ENCODE measurements around the gene ISOC2. TPM values are rescaled to one million over a fixed set of nuclear protein-coding genes. Genes with fewer than 3 reads are reported as not detected.

The ISOC2 gene
- total and polyA plus RNA-seq, 2 donors (not counting 3 experiments of a cell fraction or from before 2014, with no cell fraction given), result 49.3 to 68.7 TPM

- TF ChIP-seq GATA2 (IDR thresholded peaks at IDR 0.05; ENCODE audit: insufficient read depth, insufficient read length, low read depth, low read length) (no peak), FOS (IDR thresholded peaks at IDR 0.05; ENCODE audit: borderline replicate concordance, insufficient read depth, low read length) (no peak)
- FAIRE-seq (no peak), DNase-seq (ENCODE audit: low read depth, low spot score) (no peak)
- ChIA-PET CTCF (interaction anchor here (0.6 to 5.1 kb wide), 6 partner anchors 16 to 325 kb away, joined by 4 to 298 read pairs (median 38); partner anchors contain the start of gene NAT14), POLR2A (no interaction called here)
- Histone ChIP-seq H3K4me1 (ENCODE audit: control insufficient read depth, extremely low read depth, insufficient read depth, low read length) (peaks cover 9% of the 10 kb centered on the region), H3K27ac (ENCODE audit: insufficient read depth, low read depth, low read length) (no peak overlapping the region), H4K20me1 (replicated peaks; ENCODE audit: control insufficient read depth, extremely low read depth, insufficient read depth, low read length) (no peaks in the 10 kb centered on the region), H3K4me2 (ENCODE audit: insufficient read depth, low read length) (no peak overlapping the region), H3K27me3 (ENCODE audit: control insufficient read depth in 2 of 2, insufficient read depth in 2 of 2, low read length in 2 of 2) (no peaks in the 10 kb centered on the region), H3K79me2 (ENCODE audit: control insufficient read depth, insufficient read depth, low read length) (no peaks in the 10 kb centered on the region), H3K36me3 (ENCODE audit: control insufficient read depth in 2 of 2, extremely low read depth in 1 of 2, insufficient read depth in 2 of 2, low read length in 2 of 2) (no peaks in the 10 kb centered on the region), H3K9ac (replicated peaks; ENCODE audit: extremely low read depth, insufficient read depth, low read length) (no peak overlapping the region), H3K9me1 (replicated peaks; ENCODE audit: control insufficient read depth, extremely low read depth, insufficient read depth, low read length) (no peaks in the 10 kb centered on the region), H2AFZ (ENCODE audit: low read depth, low read length) (no peak overlapping the region), H3K9me3 (replicated peaks; ENCODE audit: control insufficient read depth, insufficient read depth, low read length) (no peaks in the 10 kb centered on the region), H3K4me3 (replicated peaks in 1 of 3; ENCODE audit: insufficient read depth in 1 of 3, low read depth in 1 of 3, low read length in 3 of 3) (no peak overlapping the region)
- BruUV-seq (replicated peaks), result no TSS peak
- intact Hi-C loops (cut with micrococcal nuclease), result loop anchor here (2.0 kb wide), 1 partner anchor 21 kb away; no protein-coding TSS in a partner anchor
- dilution Hi-C loops (cut with MboI; ENCODE audit: extremely low pct_ligation_motif_present, low sequenced_read_pairs), result no loop called here
Measured at GRCh38 chr19:55465460-55466240, 4.2 kb upstream of the ISOC2 start.

GRCh38 chr19:55464662-55465054 is 3.2 kb upstream of the ISOC2 start, which contains the start of gene C19orf85:
Gene C19orf85 (minus strand): TSS chr19:55464751. CDS start chr19:55464554, 197 bp downstream.
- dilution Hi-C loops (cut with MboI; ENCODE audit: extremely low pct_ligation_motif_present, low sequenced_read_pairs) (no loop called here), intact Hi-C loops (cut with micrococcal nuclease) (loop anchor here (5.0 kb wide), 1 partner anchor 143 kb away; the partner anchor contains the start of gene ZNF865)
- H3K4me2 ChIP-seq (ENCODE audit: insufficient read depth, low read length), result no peak within 1 kb of the TSS
- peaks cover 13% of the 10 kb centered on the region for H3K4me1 ChIP-seq (ENCODE audit: control insufficient read depth, extremely low read depth, insufficient read depth, low read length)
- H3K27me3 ChIP-seq (ENCODE audit: control insufficient read depth in 2 of 2, insufficient read depth in 2 of 2, low read length in 2 of 2), result no peaks in the 10 kb centered on the region
- no peak within 1 kb of the TSS for H3K4me3 ChIP-seq (replicated peaks in 1 of 3; ENCODE audit: insufficient read depth in 1 of 3, low read depth in 1 of 3, low read length in 3 of 3)
- no peak within 1 kb of the TSS for H3K9ac ChIP-seq (replicated peaks; ENCODE audit: extremely low read depth, insufficient read depth, low read length)
- no peaks in the 10 kb centered on the region for H3K9me1 ChIP-seq (replicated peaks; ENCODE audit: control insufficient read depth, extremely low read depth, insufficient read depth, low read length)
- BruUV-seq (replicated peaks), result no TSS peak
- H3K27ac ChIP-seq (ENCODE audit: insufficient read depth, low read depth, low read length), result no peak within 1 kb of the TSS
- FAIRE-seq, result no peak
- POLR2A ChIA-PET, result no interaction called here
- no peak within 1 kb of the TSS for H2AFZ ChIP-seq (ENCODE audit: low read depth, low read length)
- CTCF ChIA-PET, result interaction anchor here (5.1 kb wide), 1 partner anchor 38 kb away, joined by 298 read pairs; no protein-coding TSS in a partner anchor
- no peaks in the 10 kb centered on the region for H3K79me2 ChIP-seq (ENCODE audit: control insufficient read depth, insufficient read depth, low read length)
- no peak for TF ChIP-seq POLR2A (IDR thresholded peaks at IDR 0.05; ENCODE audit: low read depth, low read length)
- no peak for TF ChIP-seq GATA2 (IDR thresholded peaks at IDR 0.05; ENCODE audit: insufficient read depth, insufficient read length, low read depth, low read length)
- TF ChIP-seq MYC (IDR thresholded peaks at IDR 0.05; ENCODE audit: low read depth, low read length), result no peak
- no peak for TF ChIP-seq JUN (IDR thresholded peaks at IDR 0.05; ENCODE audit: borderline replicate concordance, insufficient read depth, insufficient read length, low read depth)
- TF ChIP-seq EZH2 (IDR thresholded peaks at IDR 0.05; ENCODE audit: borderline replicate concordance, low read depth, low read length, severe bottlenecking), result no peak
- no peak for TF ChIP-seq MAX (IDR thresholded peaks at IDR 0.05; ENCODE audit: insufficient read depth, insufficient read length)
- TF ChIP-seq FOS (IDR thresholded peaks at IDR 0.05; ENCODE audit: borderline replicate concordance, insufficient read depth, low read length), result no peak
- TF ChIP-seq POLR2AphosphoS5 (IDR thresholded peaks at IDR 0.05; ENCODE audit: insufficient read depth, low read depth, low read length), result no peak
- no peak for TF ChIP-seq CTCF (IDR thresholded peaks at IDR 0.05; ENCODE audit: extremely low read depth in 1 of 2, insufficient read depth in 1 of 2, low read depth in 1 of 2, low read length in 2 of 2)
- no peaks in the 10 kb centered on the region for H3K9me3 ChIP-seq (replicated peaks; ENCODE audit: control insufficient read depth, insufficient read depth, low read length)
- no peaks in the 10 kb centered on the region for H4K20me1 ChIP-seq (replicated peaks; ENCODE audit: control insufficient read depth, extremely low read depth, insufficient read depth, low read length)
- DNase-seq (ENCODE audit: low read depth, low spot score), result no peak
- H3K36me3 ChIP-seq (ENCODE audit: control insufficient read depth in 2 of 2, extremely low read depth in 1 of 2, insufficient read depth in 2 of 2, low read length in 2 of 2), result no peaks in the 10 kb centered on the region
